Measurements from ENCODE around the gene HOXA6. TPM values are rescaled to one million over a fixed set of nuclear protein-coding genes. Genes with fewer than 3 reads are reported as not detected.

HOXA6 gene
- total RNA-seq, 1 experiment from 2014 or later, result 3.3 TPM

DNA sequence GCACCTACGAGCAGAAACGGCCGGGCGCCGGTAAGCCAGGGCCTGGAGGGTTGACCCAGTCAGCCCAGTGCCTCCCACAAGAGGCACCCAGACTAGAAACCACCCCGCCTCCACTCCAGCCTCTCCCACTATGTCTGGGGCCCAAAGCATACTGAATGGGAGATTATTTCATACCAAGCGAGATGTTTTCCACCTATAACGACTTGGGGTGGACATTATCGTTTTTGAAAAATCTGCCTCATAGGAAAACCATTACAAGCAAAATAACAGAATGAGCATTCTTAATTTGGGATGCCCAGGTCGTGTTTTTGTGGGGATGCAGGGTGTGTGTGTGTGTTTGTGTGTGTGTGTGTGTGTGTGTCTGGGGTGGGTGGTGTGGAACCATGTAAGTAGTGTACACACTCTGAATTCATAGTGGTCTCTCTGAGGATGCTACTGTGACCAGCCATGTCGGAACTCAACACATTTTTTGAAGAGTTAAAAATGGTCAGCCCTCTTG lies 1.6 kb downstream of the HOXA6 start:
- no TSS peak for BruUV-seq (replicated peaks)
- TF ChIP-seq, protein P1, sequence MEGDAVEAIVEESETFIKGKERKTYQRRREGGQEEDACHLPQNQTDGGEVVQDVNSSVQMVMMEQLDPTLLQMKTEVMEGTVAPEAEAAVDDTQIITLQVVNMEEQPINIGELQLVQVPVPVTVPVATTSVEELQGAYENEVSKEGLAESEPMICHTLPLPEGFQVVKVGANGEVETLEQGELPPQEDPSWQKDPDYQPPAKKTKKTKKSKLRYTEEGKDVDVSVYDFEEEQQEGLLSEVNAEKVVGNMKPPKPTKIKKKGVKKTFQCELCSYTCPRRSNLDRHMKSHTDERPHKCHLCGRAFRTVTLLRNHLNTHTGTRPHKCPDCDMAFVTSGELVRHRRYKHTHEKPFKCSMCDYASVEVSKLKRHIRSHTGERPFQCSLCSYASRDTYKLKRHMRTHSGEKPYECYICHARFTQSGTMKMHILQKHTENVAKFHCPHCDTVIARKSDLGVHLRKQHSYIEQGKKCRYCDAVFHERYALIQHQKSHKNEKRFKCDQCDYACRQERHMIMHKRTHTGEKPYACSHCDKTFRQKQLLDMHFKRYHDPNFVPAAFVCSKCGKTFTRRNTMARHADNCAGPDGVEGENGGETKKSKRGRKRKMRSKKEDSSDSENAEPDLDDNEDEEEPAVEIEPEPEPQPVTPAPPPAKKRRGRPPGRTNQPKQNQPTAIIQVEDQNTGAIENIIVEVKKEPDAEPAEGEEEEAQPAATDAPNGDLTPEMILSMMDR (IDR thresholded peaks at IDR 0.05), result no peak
- no peak for TF ChIP-seq REST (IDR thresholded peaks at IDR 0.05; ENCODE audit: insufficient read depth in 1 of 2, low read depth in 2 of 2, low read length in 1 of 2)
- no peak overlapping the region for H3K27ac ChIP-seq (ENCODE audit: low read length)
- ATAC-seq (no peak), DNase-seq (ENCODE audit: low read depth, low spot score) (no peak)
- ChIA-PET POLR2A (interaction anchor here (0.6 kb wide), 1 partner anchor 343 kb away, joined by 3 read pairs; no protein-coding TSS in a partner anchor), CTCF (interaction anchor here (0.6 kb wide), 1 partner anchor 464 kb away, joined by 3 read pairs; no protein-coding TSS in a partner anchor)
- H3K27me3 ChIP-seq (ENCODE audit: control insufficient read depth, insufficient read depth, low read length), result no peaks in the 10 kb centered on the region
- H3K36me3 ChIP-seq (ENCODE audit: control insufficient read depth, insufficient read depth, low read length), result no peaks in the 10 kb centered on the region
- intact Hi-C loops (cut with micrococcal nuclease; ENCODE audit: unreplicated experiment) (no loop called here), in situ Hi-C loops (cut with HindIII; ENCODE audit: low pct_unique_long_range_greater_than_20kb, low sequenced_read_pairs) (no loop called here)
- H3K9me3 ChIP-seq (ENCODE audit: control insufficient read depth, insufficient read depth, low read depth, low read length), result no peaks in the 10 kb centered on the region
- H3K4me1 ChIP-seq (ENCODE audit: control insufficient read depth, insufficient read depth, low read length), result peaks cover 30% of the 10 kb centered on the region
- no peak overlapping the region for H3K4me3 ChIP-seq (ENCODE audit: low read depth in 2 of 2, low read length in 2 of 2)

GRCh38 chr7:27145165-27145913 lies 2.2 kb downstream of the HOXA6 start:
- in situ Hi-C loops (cut with HindIII; ENCODE audit: low pct_unique_long_range_greater_than_20kb, low sequenced_read_pairs) (no loop called here), intact Hi-C loops (cut with micrococcal nuclease; ENCODE audit: unreplicated experiment) (no loop called here)
- no peak overlapping the region for H3K4me3 ChIP-seq (ENCODE audit: low read depth in 2 of 2, low read length in 2 of 2)
- BruUV-seq (replicated peaks), result no TSS peak
- DNase-seq (ENCODE audit: low read depth, low spot score), result no peak
- H3K27ac ChIP-seq (ENCODE audit: low read length), result no peak overlapping the region
- H3K9me3 ChIP-seq (ENCODE audit: control insufficient read depth, insufficient read depth, low read depth, low read length), result no peaks in the 10 kb centered on the region
- CTCF ChIA-PET, result interaction anchor here (0.6 kb wide), 1 partner anchor 463 kb away, joined by 3 read pairs; no protein-coding TSS in a partner anchor
- POLR2A ChIA-PET, result interaction anchor here (0.6 kb wide), 1 partner anchor 343 kb away, joined by 3 read pairs; no protein-coding TSS in a partner anchor
- TF ChIP-seq SIN3A (IDR thresholded peaks at IDR 0.05; ENCODE audit: borderline replicate concordance, insufficient read depth, low read depth, low read length) (no peak), TCF7L2 (IDR thresholded peaks at IDR 0.05; ENCODE audit: low read depth, low read length) (no peak), POLR2AphosphoS5 (IDR thresholded peaks at IDR 0.05; ENCODE audit: low read depth, low read length) (no peak), REST (IDR thresholded peaks at IDR 0.05; ENCODE audit: insufficient read depth in 1 of 2, low read depth in 2 of 2, low read length in 1 of 2) (no peak)
- TF ChIP-seq, protein P1 (IDR thresholded peaks at IDR 0.05), result no peak
- H3K27me3 ChIP-seq (ENCODE audit: control insufficient read depth, insufficient read depth, low read length), result no peaks in the 10 kb centered on the region
- peaks cover 30% of the 10 kb centered on the region for H3K4me1 ChIP-seq (ENCODE audit: control insufficient read depth, insufficient read depth, low read length)
- ATAC-seq, result no peak
- no peaks in the 10 kb centered on the region for H3K36me3 ChIP-seq (ENCODE audit: control insufficient read depth, insufficient read depth, low read length)

All from Panc1 (cell line).